Activated CD8-positive, alpha-beta memory T cell treated with anti-CD3 and anti-CD28 coated beads, Interleukin-2, amount 50 U/mL, for 48 hours (primary cell): ENCODE measurements around the gene EDEM2.
"Not testable (repeated sequence)": the region's sequence is repeated elsewhere in the genome, so short reads cannot be mapped to it uniquely, and the experiment has no call there.

Experiments used
- DNase-seq: peaks from one replicate; pipeline ENCODE4 v3.0.0-alpha.2; 2020

EDEM2 gene, protein sequence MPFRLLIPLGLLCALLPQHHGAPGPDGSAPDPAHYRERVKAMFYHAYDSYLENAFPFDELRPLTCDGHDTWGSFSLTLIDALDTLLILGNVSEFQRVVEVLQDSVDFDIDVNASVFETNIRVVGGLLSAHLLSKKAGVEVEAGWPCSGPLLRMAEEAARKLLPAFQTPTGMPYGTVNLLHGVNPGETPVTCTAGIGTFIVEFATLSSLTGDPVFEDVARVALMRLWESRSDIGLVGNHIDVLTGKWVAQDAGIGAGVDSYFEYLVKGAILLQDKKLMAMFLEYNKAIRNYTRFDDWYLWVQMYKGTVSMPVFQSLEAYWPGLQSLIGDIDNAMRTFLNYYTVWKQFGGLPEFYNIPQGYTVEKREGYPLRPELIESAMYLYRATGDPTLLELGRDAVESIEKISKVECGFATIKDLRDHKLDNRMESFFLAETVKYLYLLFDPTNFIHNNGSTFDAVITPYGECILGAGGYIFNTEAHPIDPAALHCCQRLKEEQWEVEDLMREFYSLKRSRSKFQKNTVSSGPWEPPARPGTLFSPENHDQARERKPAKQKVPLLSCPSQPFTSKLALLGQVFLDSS

DNA sequence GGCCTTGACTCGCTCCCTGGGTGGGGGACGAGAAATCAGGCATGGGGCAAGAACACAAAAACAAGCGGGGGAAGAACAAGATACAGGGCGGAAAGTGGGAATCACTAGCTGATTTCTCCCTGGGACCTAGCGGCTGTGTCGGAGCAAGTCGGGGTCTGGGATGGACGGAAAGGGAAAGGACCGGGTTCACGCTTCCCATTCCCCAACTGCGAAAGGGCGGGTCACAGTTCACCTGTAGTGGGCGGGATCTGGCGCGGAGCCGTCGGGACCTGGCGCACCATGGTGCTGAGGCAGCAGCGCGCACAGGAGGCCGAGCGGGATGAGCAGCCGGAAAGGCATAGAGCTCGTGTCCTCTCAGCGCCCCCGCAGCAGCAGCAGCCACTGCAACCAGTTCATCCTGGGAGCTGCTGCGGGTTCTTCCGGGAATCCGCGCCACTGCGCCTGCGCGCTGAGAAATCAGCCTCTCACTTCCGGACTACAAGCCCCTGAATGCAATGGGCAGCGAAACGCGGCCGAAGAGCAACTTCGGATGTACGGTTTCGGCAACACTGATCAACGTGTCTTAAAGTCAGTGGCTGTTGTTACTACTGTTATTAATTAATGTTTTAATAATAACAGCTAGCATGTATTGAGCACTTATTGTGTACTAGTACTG is at the start of gene EDEM2:
EDEM2 (minus strand) TSS at position 417 of the 655 bp plus-strand sequence; CDS start at position 339, 78 bp downstream.
- peak; percentile 97 for DNase-seq

DNA sequence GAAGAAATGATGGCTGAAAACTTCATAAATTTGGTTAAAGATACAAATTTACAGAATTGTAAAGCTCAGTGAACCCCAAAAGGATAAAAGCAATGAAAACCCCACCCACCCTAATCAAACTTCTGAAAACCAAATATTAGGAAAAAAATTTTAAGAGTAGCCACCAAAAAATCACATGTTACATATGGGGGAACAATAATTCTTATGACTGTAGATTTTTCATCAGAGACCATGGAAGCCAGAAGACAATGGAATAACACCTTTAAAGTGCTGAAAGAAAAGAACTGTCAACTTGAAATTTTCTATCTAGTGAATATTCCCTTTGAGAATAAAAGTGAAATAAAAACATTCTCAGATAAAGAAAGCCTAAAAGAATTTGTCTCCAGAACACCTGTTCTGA is 49.2 kb upstream of the EDEM2 start:
- no peak for DNase-seq

DNA sequence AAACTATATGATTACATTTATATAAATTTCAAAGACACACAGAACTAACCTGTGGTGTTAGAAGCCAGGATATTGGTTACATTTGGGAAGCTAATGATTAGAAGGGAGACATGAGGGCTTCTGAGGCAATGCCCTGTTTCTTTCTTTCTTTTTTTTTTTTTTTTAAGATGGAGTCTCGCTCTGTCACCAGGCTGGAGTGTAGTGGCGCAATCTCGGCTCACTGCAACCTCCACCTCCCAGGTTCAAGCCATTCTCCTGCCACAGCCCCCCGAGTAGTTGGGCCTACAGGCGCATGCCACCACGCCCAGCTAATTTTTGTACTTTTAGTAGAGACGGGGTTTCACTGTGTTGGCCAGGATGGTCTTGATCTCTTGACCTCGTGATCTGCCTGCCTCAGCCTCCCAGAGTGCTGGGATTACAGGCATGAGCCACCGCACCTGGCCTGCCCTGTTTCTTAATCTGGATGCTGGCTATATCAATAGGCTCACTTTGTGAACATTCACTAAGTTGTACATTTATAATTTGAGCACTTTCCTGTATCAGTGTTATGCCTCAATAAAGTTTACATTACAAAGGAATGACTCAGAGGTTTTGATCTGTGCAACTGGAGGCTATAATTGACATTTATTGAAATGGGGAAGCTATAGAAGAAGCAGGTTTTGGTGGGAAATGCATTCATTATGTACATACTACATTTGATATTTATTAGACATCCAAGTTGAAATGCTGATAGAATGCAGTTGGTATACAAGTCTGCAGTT is 46.1 kb upstream of the EDEM2 start:
- DNase-seq, result not testable (repeated sequence)

DNA sequence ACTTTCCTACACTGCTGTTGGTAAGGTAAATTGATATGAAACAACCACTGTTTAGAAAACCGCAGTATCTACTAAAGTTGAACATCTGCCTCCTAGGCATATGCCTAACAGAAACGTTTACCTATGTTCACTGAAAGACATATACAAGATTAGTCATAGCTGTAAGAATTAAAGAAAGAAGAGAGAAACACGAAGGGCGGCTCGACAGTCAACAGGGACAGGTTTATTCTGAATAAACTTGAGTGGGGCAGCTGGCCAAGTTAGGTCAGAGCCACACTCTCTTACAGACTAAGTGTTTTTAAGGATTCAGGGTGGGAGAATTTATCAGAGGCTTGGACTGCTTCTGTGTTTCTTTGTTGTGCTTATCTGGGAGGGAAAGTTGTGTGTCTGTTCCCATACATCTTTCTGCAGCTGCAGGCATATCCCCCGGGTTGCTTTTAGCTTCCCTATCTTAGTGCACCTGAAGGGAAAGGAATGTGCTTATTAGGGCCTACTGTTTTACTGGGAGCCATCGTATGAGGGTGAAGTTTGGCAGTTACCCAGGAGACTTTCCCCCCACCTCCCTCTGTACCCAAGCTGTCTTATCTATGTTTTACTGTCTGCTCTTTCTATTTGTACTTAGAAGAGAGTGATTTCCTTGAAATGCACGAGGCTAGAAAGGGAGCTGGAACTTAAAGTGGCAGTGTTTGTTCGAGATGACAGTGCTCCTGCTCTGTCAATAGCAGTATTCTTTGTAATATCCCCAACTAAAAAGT is 45.2 kb upstream of the EDEM2 start:
- no peak for DNase-seq

DNA sequence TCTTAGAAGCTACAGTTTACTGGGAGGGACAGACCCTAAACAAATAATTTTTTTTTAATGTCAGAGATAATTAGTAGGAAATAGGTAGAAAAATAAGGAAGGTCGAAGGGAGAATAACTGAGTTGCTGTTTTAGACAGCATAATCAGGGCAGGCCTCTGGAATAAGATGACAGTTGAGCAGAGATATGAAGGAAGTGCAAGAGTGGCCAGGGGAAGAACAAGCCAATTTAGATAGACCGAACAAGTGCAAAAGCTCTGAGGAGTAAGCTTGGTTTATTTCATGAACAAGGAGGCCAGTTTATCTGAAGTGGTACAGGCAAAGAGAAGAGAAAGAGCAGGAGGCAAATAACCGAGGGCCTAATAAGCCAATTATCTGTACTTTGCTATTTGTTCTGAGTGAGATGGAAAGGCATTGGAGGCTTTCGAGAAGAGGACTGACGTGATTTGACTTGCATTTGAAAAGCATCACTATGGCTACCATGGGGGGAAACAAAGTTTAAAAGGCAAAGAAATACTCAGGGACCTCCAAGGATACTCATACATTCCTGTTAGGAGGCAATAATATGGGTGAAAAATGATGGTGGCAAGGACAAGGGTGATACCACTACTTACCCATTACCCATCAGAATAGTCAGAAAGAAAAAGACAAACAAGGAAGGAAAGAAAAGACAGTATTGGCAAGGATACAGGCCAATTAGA is 44.4 kb upstream of the EDEM2 start:
- no peak for DNase-seq

DNA sequence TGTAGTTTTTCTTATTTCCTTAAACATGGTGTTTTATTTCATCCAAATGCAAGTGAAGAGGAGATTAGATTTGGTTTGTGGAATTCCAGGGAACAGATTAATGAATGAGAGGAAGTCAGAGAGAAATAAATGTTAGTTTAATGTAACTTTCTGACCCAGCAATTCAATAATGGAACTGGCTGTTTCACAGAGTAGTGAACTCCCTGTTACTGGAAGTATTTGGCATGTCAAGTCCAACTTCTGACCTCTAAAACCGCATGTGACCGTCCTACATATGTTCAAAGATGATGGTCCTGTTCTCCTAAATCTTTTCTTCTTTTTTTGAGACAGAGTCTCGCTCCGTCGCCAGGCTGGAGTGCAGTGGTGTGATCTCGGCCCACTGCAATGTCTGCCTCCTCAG is 43.4 kb upstream of the EDEM2 start:
- DNase-seq, result no peak

DNA sequence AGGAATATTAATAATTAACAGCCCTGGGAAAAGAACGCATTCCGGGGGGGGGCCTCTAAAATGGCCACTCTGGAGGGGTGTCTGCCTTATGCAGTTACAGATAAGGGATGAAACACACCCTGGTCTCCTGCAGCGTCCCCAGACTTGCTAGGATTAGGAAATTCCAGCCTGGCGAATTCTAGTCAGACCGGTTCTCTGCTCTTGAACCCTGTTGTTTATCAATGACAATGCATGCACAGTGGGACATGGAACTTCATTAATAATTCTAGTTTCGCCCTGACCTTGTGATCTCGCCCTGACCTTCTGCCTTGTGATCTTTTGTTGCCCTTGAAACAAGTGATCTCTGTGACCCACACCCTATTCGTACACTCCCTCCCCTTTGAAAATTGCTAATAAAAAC is 42.1 kb upstream of the EDEM2 start:
- DNase-seq, result not testable (repeated sequence)

DNA sequence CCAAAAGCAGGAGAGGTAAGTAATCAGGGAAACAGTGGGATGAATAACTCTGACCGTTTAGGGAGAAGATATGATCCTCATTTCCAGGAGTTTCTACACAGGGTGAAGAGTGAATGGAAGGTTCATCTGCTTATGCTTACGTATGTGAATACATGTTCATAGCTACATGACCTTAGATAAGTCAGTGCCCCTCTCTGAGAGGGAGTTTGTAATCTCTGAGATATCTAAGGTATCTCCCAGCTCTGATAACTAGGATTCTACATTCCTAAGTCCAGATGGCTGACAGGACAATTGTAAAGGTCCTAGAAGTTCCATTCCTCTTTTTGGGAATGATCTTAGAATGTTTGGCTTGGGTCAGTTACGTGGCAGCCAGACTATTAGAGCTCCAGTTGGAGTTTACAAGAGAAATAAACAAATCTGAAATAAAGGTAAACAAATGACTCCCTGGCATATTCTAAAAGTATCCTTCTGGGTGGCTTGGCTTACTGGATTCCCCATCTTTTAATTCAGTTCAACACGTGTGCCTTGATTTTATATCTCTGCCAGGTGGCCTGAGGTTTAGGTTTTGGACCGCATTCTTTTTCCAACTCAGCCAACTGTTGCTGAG is 40.6 kb upstream of the EDEM2 start:
- no peak for DNase-seq

DNA sequence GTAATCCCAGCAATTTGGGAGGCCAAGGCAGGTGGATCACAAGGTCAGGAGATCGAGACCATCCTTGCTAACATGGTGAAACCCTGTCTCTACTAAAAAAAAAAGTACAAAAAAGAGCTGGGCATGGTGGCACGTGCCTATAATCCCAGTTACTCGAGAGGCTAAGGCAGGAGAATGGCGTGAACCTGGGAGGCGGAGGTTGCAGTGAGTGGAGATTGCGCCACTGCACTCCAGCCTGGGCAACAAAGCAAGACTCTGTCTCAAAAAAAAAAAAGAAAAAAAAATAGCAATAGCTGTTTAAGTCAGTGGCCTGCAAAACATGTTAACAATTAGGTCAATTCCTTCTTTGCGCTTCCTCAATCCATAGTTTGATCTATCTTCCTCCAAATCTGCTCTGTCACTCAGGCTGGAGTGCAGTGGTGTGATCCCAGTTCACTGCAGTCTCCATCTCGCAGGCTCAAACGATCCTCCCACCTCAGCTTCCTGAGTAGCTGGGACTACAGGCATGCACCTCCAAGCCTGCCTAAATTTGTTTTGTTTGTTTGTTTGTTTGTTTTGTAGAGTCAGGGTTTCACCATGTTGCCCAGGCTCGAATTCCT is 39.7 kb upstream of the EDEM2 start:
- DNase-seq, result not testable (repeated sequence)

DNA sequence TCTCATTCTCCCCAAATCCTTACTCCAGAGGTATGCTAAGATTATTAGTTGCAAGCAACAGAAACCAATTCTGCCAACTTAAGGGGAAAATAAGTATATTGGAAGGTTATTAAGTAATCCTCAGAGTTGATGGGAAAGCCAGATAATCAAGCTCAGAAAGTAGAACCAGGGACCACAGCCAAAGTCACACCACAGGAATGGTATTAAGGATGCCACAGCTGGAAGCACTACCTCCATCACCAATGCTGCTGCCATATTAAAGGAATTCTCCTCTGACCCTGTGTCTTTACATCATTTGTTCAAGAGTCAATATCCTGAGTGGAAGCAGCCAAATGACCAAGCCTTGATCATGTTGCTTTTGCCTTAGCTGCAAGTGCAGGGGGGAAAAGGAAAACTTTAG is 34.6 kb upstream of the EDEM2 start:
- no peak for DNase-seq

DNA sequence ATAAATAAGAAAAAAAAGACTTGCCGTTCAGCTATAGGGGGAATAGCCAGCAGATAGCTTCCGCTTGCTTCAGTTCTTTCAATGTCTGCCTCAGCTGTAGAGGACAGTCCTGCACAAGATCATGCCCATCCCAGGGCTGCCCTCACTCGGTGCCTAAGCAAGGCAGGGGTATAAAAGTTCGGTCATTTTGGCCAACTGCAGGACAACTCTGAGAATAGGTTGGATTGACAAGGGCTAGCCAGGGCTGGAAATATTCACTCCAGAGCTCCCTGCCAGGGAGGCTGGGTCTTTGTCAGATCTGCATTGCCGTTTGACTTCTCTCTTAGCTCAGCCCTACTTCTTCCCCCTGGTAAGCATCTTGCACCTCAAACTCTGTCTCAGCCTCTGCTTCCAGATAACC is 33.1 kb upstream of the EDEM2 start:
- no peak for DNase-seq

DNA sequence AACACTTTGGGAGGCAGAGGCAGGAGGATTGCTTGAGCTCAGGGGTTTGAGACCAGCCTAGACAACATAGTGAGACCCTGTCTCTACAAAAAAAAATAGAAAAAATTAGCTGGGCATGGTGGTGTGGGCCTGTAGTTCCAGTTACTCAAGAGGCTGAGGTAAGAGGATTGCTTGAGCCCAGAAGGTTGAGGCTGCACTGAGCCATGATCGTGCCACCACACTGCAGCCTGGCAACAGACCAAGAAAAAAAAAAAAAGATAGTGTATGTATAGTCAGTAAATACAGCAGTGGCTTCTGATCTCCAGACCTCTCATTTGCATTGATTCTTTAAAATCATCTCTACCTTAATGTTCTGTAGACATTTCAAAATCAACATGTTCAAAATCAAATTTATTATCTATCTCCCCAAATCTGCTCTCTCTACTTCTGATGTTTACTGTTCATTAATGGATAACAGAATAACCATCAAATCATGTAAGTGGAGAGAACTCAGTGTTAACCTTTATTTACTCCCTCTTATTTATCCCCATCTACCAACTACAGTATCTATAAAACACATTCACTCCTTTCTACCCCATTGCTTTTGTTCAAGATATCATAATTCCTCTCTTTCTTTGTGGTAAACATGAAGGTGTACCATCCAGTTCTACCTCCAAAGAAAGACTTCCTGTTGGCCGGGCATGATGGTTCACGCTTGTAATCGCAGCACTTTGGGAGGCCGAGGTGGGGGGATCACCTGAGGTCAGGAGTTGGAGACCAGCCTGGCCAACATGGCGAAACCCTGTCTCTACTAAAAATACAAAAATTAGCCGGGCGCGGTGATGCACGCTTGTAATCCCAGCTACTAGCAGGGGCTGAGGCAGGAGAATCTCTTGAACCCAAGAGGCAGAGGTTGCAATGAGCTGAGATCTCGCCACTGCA is 32.4 kb upstream of the EDEM2 start:
- DNase-seq, result no peak

DNA sequence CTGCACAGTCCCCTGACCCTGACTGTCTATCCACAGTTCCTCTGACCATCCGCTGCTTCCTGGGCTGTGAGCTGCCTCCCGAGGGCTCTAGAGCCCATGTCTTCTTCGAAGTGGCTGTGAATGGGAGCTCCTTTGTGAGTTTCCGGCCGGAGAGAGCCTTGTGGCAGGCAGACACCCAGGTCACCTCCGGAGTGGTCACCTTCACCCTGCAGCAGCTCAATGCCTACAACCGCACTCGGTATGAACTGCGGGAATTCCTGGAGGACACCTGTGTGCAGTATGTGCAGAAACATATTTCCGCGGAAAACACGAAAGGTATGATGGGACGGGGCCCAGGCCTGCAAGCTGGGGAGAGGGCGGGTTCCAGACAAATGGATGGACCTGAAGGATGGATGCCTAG is 29.0 kb upstream of the EDEM2 start:
- no peak for DNase-seq

DNA sequence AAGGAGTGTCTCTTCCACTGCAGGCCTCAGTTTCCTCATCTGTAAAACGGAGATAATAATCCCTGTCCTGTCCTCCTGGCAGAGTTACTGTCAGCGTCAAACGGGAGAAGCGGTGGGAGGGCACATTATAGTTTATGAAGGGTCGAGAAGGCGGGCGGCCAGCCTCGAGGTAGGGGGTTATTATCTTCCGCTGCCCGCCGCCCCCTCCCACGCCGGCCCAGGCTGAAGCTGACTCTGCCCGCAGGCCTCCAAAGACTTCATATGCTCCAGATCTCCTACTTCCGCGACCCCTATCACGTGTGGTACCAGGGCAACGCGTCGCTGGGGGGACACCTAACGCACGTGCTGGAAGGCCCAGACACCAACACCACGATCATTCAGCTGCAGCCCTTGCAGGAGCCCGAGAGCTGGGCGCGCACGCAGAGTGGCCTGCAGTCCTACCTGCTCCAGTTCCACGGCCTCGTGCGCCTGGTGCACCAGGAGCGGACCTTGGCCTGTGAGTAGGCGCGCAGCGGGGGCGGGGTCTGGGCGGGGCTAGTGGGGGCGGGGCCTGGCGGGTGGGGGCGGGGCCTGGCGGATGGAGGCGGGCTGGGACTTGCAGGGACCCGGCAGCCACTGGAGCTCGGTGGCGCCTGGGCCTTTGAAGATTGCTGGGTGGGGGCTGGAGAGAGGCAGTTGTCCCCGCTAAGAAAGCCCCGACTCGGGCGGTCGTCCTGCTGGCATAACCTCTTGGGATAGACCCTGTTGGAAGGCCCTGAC is 27.5 kb upstream of the EDEM2 start:
- no peak for DNase-seq

DNA sequence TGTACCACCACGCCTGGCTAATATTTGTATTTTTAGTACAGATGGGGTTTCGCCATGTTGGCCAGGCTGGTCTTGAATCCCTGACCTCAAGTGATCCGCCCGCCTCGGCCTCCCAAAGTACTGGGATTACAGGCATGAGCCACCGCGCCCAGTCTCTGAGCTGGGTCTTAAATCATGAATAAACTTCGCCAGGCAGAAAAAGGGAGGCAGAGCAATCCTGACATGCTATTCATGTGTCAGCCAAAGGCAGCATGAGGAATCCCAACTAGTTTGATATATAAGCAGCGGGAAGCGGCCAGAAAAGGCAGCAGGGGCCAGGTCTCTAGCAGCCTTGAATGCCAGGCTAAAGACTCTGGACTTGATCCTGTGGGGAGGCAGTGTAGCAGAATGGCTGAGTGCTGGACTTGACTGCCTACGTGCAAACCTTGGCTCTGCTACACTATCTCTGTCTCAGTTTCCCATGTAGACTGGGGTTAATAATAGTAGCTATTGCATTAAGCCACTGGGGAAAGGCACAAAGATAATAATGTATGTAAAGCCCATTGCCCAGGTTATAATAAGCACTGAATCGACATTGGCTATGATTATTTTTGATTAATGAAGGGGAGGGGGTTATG is 26.5 kb upstream of the EDEM2 start:
- DNase-seq, result no peak

DNA sequence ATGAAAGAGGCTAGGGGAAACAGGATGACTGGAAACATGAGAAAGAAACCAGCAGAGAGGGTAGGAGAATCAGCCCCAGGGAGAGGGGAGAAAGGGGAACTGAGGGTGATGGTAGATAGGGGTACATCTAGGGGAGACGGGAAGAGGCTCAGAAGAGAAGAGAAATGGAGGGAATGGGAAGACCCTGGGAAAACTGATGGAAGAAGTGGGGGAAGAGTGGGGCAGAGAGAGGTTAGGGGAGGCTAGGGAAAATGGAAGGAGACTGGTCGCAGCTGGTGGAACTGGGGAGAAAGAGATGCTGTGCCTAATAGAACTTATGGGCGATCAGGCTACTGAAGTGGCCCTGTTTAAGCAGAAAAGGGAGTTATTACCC is 25.3 kb upstream of the EDEM2 start:
- no peak for DNase-seq

DNA sequence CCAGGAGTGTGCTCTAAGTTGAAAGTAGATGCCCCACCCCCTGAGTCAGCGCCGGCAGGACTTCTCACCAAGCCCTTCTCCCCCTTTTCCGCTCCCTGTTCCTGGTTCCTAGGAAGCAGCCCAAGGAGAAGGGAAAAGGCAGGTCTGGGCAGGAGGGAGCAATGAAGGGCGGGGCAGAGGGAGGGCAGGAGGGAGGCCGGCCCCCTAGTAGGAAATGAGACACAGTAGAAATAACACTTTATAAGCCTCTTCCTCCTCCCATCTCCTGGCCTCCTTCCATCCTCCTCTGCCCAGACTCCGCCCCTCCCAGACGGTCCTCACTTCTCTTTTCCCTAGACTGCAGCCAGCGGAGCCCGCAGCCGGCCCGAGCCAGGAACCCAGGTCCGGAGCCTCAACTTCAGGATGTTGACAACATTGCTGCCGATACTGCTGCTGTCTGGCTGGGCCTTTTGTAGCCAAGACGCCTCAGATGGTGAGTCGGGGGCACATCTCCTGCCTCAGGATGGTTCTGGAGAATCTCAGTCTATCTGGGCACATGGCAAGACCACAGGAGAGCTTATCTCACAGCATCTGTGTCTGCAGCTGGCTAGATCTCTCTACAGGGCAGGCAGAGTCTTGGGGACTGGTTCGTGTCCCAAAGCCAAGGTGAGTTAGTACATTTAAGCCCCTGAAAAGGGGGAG is 24.8 kb upstream of the EDEM2 start, which contains the start of gene PROCR:
PROCR (plus strand) TSS at position 320 of the 681 bp plus-strand sequence; CDS start at position 403, 83 bp downstream.
- DNase-seq, result peak; percentile 60

DNA sequence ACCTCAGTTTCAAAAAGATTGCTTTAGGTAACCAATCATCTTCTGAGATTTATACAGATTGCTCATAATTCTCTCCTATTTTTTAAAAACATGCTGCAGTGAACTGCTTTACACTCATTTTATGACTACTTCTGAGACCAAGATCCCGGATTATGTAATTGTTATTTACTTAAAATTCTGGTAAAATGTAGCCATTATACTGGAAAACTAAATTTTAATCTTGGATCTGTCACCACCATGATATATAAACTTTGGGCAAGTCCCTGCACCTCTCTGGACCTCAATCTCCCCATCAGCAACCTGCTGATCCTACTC is 24.3 kb upstream of the EDEM2 start:
- no peak for DNase-seq
